HCT116 (cell line): Measurements from ENCODE around the gene GTPBP2. TPM values are rescaled to one million over a fixed set of nuclear protein-coding genes. Genes with fewer than 3 reads are reported as not detected.

Experiments
- ATAC-seq: fragments of 200-7000 bp; cut with Tn5 transposase; 2 replicates; pipeline ENCODE4 v1.9.1; 2020; ENCODE audit warnings: mild to moderate bottlenecking, moderate library complexity
- BruUV-seq: library from RNA; stranded (reverse); fragments of 400-500 nt; replicated peaks from 2 replicates; lab custom pipeline; 2021; lab: Mats Ljungman, UMichigan
- CTCF ChIA-PET: fragments of 300-600 bp; sonication (Branson Sonifier 250); formaldehyde crosslinking; loops from one replicate; lab custom pipeline; 2021; ENCODE audit warnings: antibody characterized with exemption; lab: Charles Lee
- POLR2A ChIA-PET: fragments of 300-600, 350-600 bp; sonication (Branson Sonifier 250); formaldehyde crosslinking; loops from one replicate; lab custom pipeline; 2021; ENCODE audit warnings: antibody characterized with exemption; lab: Charles Lee
- RAD21 ChIA-PET, 2 experiments: fragments of 300-600 bp; sonication (Branson Sonifier 250); formaldehyde crosslinking; loops; one replicate each; lab custom pipeline; 2023; ENCODE audit warnings: low total read pairs in 2 of 2; ENCODE audit not compliant: uncharacterized antibody in 2 of 2, unreplicated experiment in 2 of 2, low non-redundant PET in 1 of 2; lab: Charles Lee
- DNase-seq: peaks from one replicate; pipeline ENCODE4 v3.0.0-alpha.2; 2010; ENCODE audit warnings: low read depth, low spot score
- H2AFZ ChIP-seq: fragments of 200-600 bp; shearing (Covaris generic), sonication (generic); 2 replicates; pipeline ENCODE4 v1.6.1; 2017; ENCODE audit warnings: low read depth, mixed run types, mixed read lengths, antibody characterized with exemption, low read length; ENCODE audit not compliant: poor library complexity, severe bottlenecking
- H3K27ac ChIP-seq: 2 replicates; pipeline ENCODE4 v1.5.1; 2012; ENCODE audit warnings: low read depth, low read length
- H3K27me3 ChIP-seq: fragments of 200-600 bp; sonication (generic); 2 replicates; pipeline ENCODE4 v1.6.1; 2016; ENCODE audit warnings: mixed run types, low read length, mixed read lengths; ENCODE audit not compliant: insufficient read depth
- H3K36me3 ChIP-seq, 2 experiments: fragments of 200-500 bp in 1 of 2; fragments of 200-600 bp in 1 of 2; sonication (Bioruptor generic) in 1 of 2; sonication (generic) in 1 of 2; 2 replicates each; pipeline versions ENCODE4 v1.5.1 to v1.6.1; 2014 to 2016; ENCODE audit warnings: low read length in 2 of 2, inconsistent platforms in 1 of 2, mixed read lengths in 1 of 2, mixed run types in 1 of 2; ENCODE audit not compliant: insufficient read depth in 2 of 2, control insufficient read depth in 1 of 2
- H3K4me1 ChIP-seq, 2 experiments: fragments of 200-600 bp in 1 of 2; sonication (generic) in 1 of 2; 2 replicates each; pipeline versions ENCODE4 v1.5.1 to v1.6.1; 2012 to 2017; ENCODE audit warnings: low read length in 2 of 2, inconsistent platforms in 1 of 2, mild to moderate bottlenecking in 1 of 2, mixed read lengths in 1 of 2, mixed run types in 1 of 2, moderate library complexity in 1 of 2; ENCODE audit not compliant: insufficient read depth in 2 of 2, control insufficient read depth in 1 of 2
- H3K4me2 ChIP-seq: fragments of 200-600 bp; sonication (generic); 2 replicates; pipeline ENCODE4 v1.6.1; 2017; ENCODE audit warnings: mixed run types, low read length, mixed read lengths
- H3K4me3 ChIP-seq, 2 experiments: fragments of 200-600 bp in 1 of 2; sonication (generic) in 1 of 2; replicated peaks in 1 of 2; 2 replicates each; pipeline ENCODE4 v1.5.1; 2011 to 2016; ENCODE audit warnings: low read length in 2 of 2, control low read depth in 1 of 2, low read depth in 1 of 2, mild to moderate bottlenecking in 1 of 2, mixed read lengths in 1 of 2, mixed run types in 1 of 2
- H3K79me2 ChIP-seq: fragments of 200-600 bp; sonication (generic); 2 replicates; pipeline ENCODE4 v1.6.1; 2017; ENCODE audit warnings: mild to moderate bottlenecking, mixed run types, low read length, moderate library complexity, mixed read lengths; ENCODE audit not compliant: insufficient read depth
- H3K9ac ChIP-seq: fragments of 200-600 bp; sonication (generic); 2 replicates; pipeline ENCODE4 v1.6.1; 2016; ENCODE audit warnings: low read length, mixed read lengths
- H3K9me2 ChIP-seq: fragments of 200-600 bp; sonication (generic), shearing (Covaris generic); 2 replicates; pipeline ENCODE4 v1.6.1; 2017; ENCODE audit warnings: mixed run types, mild to moderate bottlenecking, moderate library complexity; ENCODE audit not compliant: insufficient read depth
- H3K9me3 ChIP-seq, 2 experiments: fragments of 200-500 bp in 1 of 2; fragments of 200-600 bp in 1 of 2; sonication (Bioruptor generic) in 1 of 2; sonication (generic) in 1 of 2; 2 replicates each; pipeline ENCODE4 v1.6.1; 2014 to 2017; ENCODE audit warnings: low read length in 2 of 2, mixed read lengths in 2 of 2, inconsistent platforms in 1 of 2, low read depth in 1 of 2, mild to moderate bottlenecking in 1 of 2, mixed run types in 1 of 2, moderate library complexity in 1 of 2; ENCODE audit not compliant: control insufficient read depth in 1 of 2, insufficient read depth in 1 of 2
- H4K20me1 ChIP-seq: fragments of 200-600 bp; sonication (generic), shearing (Covaris generic); 2 replicates; pipeline ENCODE4 v1.6.1; 2017; ENCODE audit warnings: mixed run types, mild to moderate bottlenecking, moderate library complexity; ENCODE audit not compliant: insufficient read depth
- ATF3 ChIP-seq: IDR thresholded peaks from 2 replicates; pipeline ENCODE4 v1.6.1; 2012
- CBX3 ChIP-seq: IDR thresholded peaks from 2 replicates; pipeline ENCODE4 v1.6.1; 2012; ENCODE audit warnings: low read depth
- CEBPB ChIP-seq: IDR thresholded peaks from 2 replicates; pipeline ENCODE4 v1.6.1; 2012; ENCODE audit warnings: low read depth
- CTCF ChIP-seq, 3 experiments: fragments of 200-600 bp in 1 of 3; sonication (generic) in 1 of 3; IDR thresholded peaks in 2 of 3; conservative IDR thresholded peaks in 1 of 3; 2 replicates each; pipeline ENCODE4 v1.5.1; 2012 to 2017; ENCODE audit warnings: low read depth in 2 of 3, low read length in 2 of 3, antibody characterized with exemption in 1 of 3, borderline replicate concordance in 1 of 3, control low read depth in 1 of 3, mild to moderate bottlenecking in 1 of 3, mixed read lengths in 1 of 3, mixed run types in 1 of 3, moderate library complexity in 1 of 3; ENCODE audit not compliant: insufficient read depth in 1 of 3
- ELF1 ChIP-seq: IDR thresholded peaks from 2 replicates; pipeline ENCODE4 v1.6.1; 2012; ENCODE audit warnings: low read depth, borderline replicate concordance
- EZH2 ChIP-seq: fragments of 200-600 bp; sonication (generic); IDR thresholded peaks from 2 replicates; pipeline ENCODE4 v1.6.1; 2017; ENCODE audit warnings: antibody characterized with exemption, mixed run types
- EZH2phosphoT487 ChIP-seq: fragments of 200-600 bp; IDR thresholded peaks from 2 replicates; pipeline ENCODE4 v1.6.1; 2018; ENCODE audit warnings: antibody characterized with exemption, borderline replicate concordance
- JUND ChIP-seq: IDR thresholded peaks from 2 replicates; pipeline ENCODE4 v1.6.1; 2012
- MAX ChIP-seq: IDR thresholded peaks from 2 replicates; pipeline ENCODE4 v1.6.1; 2012
- POLR2A ChIP-seq: IDR thresholded peaks from 2 replicates; pipeline ENCODE4 v1.7.0; 2011; ENCODE audit warnings: borderline replicate concordance; ENCODE audit not compliant: insufficient read depth, insufficient read length; ENCODE audit errors: extremely low read depth
- RAD21 ChIP-seq: IDR thresholded peaks from 2 replicates; pipeline ENCODE4 v1.6.1; 2012; ENCODE audit warnings: low read depth, mild to moderate bottlenecking
- REST ChIP-seq: IDR thresholded peaks from 2 replicates; pipeline ENCODE4 v1.6.1; 2012; ENCODE audit warnings: low read depth
- SIN3A ChIP-seq: IDR thresholded peaks from 2 replicates; pipeline ENCODE4 v1.6.1; 2012; ENCODE audit warnings: low read depth
- SP1 ChIP-seq: IDR thresholded peaks from 2 replicates; pipeline ENCODE4 v1.6.1; 2012; ENCODE audit warnings: low read depth
- ZBTB33 ChIP-seq: IDR thresholded peaks from 2 replicates; pipeline ENCODE4 v1.6.1; 2011; ENCODE audit warnings: mild to moderate bottlenecking, low read length, moderate library complexity; ENCODE audit not compliant: insufficient replicate concordance; ENCODE audit errors: extremely low read depth
- ZFX ChIP-seq: fragments of 450-650 bp; IDR thresholded peaks from 2 replicates; pipeline ENCODE4 v1.6.1; 2017
- intact Hi-C: fragments of 100-400 bp; cut with micrococcal nuclease; formaldehyde crosslinking; loops from 2 replicates; pipeline ENCODE4 v1.10.0; 2022
- total RNA-seq: library from RNA; stranded (reverse); gene quantifications from one replicate; pipeline ENCODE4 v1.2.1, GENCODE V29; 2021; ENCODE audit not compliant: unreplicated experiment

GTPBP2 gene
- total RNA-seq, 1 experiment from 2014 or later, result 98.0 TPM

- no peak for ATAC-seq
- H3K79me2 ChIP-seq, result peaks cover 4% of the 10 kb centered on the region; the same call in 1 of the 2 replicates
- no peaks in the 10 kb centered on the region for H3K9me3 ChIP-seq
- RAD21 ChIA-PET, result no interaction called here
- H3K4me1 ChIP-seq, result peaks cover 0 to under 1% of the 10 kb centered on the region in 2 experiments; a peak in 2 of 4 replicates
- H3K27me3 ChIP-seq, result no peaks in the 10 kb centered on the region
- H2AFZ ChIP-seq, result no peak overlapping the region
- CTCF ChIA-PET, result no interaction called here
- H3K4me3 ChIP-seq, result no peak overlapping the region
- no peak overlapping the region for H3K9ac ChIP-seq
- BruUV-seq, result no TSS peak
- TF ChIP-seq JUND (no peak), ELF1 (no peak), CBX3 (no peak), SP1 (no peak), EZH2 (no peak), ATF3 (no peak), REST (no peak), POLR2A (no peak), SIN3A (no peak), ZBTB33 (no peak), EZH2phosphoT487 (no peak), MAX (no peak), ZFX (no peak), RAD21 (no peak), CTCF (IDR thresholded peaks at IDR 0.05 in 2 of 3, conservative IDR thresholded peaks at IDR 0.05 in 1 of 3; ENCODE audit: borderline replicate concordance in 1 of 3, insufficient read depth in 1 of 3, low read depth in 2 of 3, low read length in 2 of 3) (no peak), CEBPB (no peak)
- no peaks in the 10 kb centered on the region for H4K20me1 ChIP-seq
- H3K36me3 ChIP-seq, result peaks cover 26 to 56% of the 10 kb centered on the region in 2 experiments; a peak in 3 of 4 replicates
- H3K9me2 ChIP-seq, result no peaks in the 10 kb centered on the region
- POLR2A ChIA-PET, result no interaction called here
- intact Hi-C loops, result no loop called here
- H3K4me2 ChIP-seq, result no peak overlapping the region
- no peak overlapping the region for H3K27ac ChIP-seq
- no peak for DNase-seq
Observed at GRCh38 chr6:43621836-43622180, 7.3 kb downstream of the GTPBP2 start.
